ENCODE data around the gene ABCG4. TPM values are rescaled to one million over a fixed set of nuclear protein-coding genes. Genes with fewer than 3 reads are reported as not detected.

The ABCG4 gene
- total RNA-seq, 1 donor from 2014 or later: 3.3 TPM

- H3K27ac Mint-ChIP-seq (ENCODE audit: unreplicated experiment): no peak overlapping the region
- no peak for TF ChIP-seq CTCF (conservative IDR thresholded peaks at IDR 0.05)
- no peaks in the 10 kb centered on the region for H3K36me3 Mint-ChIP-seq (ENCODE audit: low read depth)
- peak overlapping the region; percentile 99 for H3K4me3 Mint-ChIP-seq
- no peak for DNase-seq (ENCODE audit: low read depth, low spot score)
- H3K27me3 Mint-ChIP-seq (ENCODE audit: low read depth): no peaks in the 10 kb centered on the region
- no peaks in the 10 kb centered on the region for H3K9me3 Mint-ChIP-seq
- peaks cover 37% of the 10 kb centered on the region for H3K4me1 Mint-ChIP-seq
Measured at GRCh38 chr11:119207415-119207960, 58.6 kb downstream of the ABCG4 start.

GRCh38 chr11:119209186-119209585 is 60.3 kb downstream of the ABCG4 start:
- H3K4me3 Mint-ChIP-seq: peak overlapping the region; percentile 53
- H3K27me3 Mint-ChIP-seq (ENCODE audit: low read depth): no peaks in the 10 kb centered on the region
- H3K4me1 Mint-ChIP-seq: peaks cover 41% of the 10 kb centered on the region
- H3K36me3 Mint-ChIP-seq (ENCODE audit: low read depth): no peaks in the 10 kb centered on the region
- H3K27ac Mint-ChIP-seq (ENCODE audit: unreplicated experiment): no peak overlapping the region
- TF ChIP-seq CTCF (conservative IDR thresholded peaks at IDR 0.05): no peak
- H3K9me3 Mint-ChIP-seq: no peaks in the 10 kb centered on the region
- DNase-seq (ENCODE audit: low read depth, low spot score): no peak

GRCh38 chr11:119210050-119210449 is 61.2 kb downstream of the ABCG4 start:
- TF ChIP-seq CTCF (conservative IDR thresholded peaks at IDR 0.05): no peak
- peaks cover 34% of the 10 kb centered on the region for H3K4me1 Mint-ChIP-seq
- no peak overlapping the region for H3K27ac Mint-ChIP-seq (ENCODE audit: unreplicated experiment)
- no peaks in the 10 kb centered on the region for H3K27me3 Mint-ChIP-seq (ENCODE audit: low read depth)
- H3K4me3 Mint-ChIP-seq: peak overlapping the region; percentile 35
- H3K9me3 Mint-ChIP-seq: no peaks in the 10 kb centered on the region
- no peaks in the 10 kb centered on the region for H3K36me3 Mint-ChIP-seq (ENCODE audit: low read depth)
- DNase-seq (ENCODE audit: low read depth, low spot score): no peak

Other genes with a start within 250 kb of the ABCG4 start
- 19.2 and 21.2 TPM in 2 replicates for gene BCL9L, start 223.1 kb upstream of the ABCG4 start, total RNA-seq
- gene UPK2, start 192.8 kb upstream of the ABCG4 start, total RNA-seq: not detected in 2 replicates
- not detected in 2 replicates for gene FOXR1, start 177.3 kb upstream of the ABCG4 start, total RNA-seq
- 32.5 and 35.1 TPM in 2 replicates for gene CENATAC, start 150.9 kb upstream of the ABCG4 start, total RNA-seq
- gene RPS25, start 130.7 kb upstream of the ABCG4 start, total RNA-seq: 1,203 and 1,208 TPM in 2 replicates
- gene TRAPPC4, start 130.3 kb upstream of the ABCG4 start, total RNA-seq: 88.1 and 90.1 TPM in 2 replicates
- 50.2 and 50.3 TPM in 2 replicates for gene SLC37A4, start 118.2 kb upstream of the ABCG4 start, total RNA-seq
- gene HYOU1, start 91.8 kb upstream of the ABCG4 start, total RNA-seq: 199 and 204 TPM in 2 replicates
- 30.6 and 35.4 TPM in 2 replicates for gene VPS11, start 81.2 kb upstream of the ABCG4 start, total RNA-seq
- 55.5 and 58.4 TPM in 2 replicates for gene HMBS, start 64.2 kb upstream of the ABCG4 start, total RNA-seq
- 48.8 and 49.5 TPM in 2 replicates for gene DPAGT1, start 47.2 kb upstream of the ABCG4 start, total RNA-seq
- gene C2CD2L, start 41.7 kb upstream of the ABCG4 start, total RNA-seq: 9.8 and 10.0 TPM in 2 replicates
- 38.5 and 38.6 TPM in 2 replicates for gene HINFP, start 27.5 kb upstream of the ABCG4 start, total RNA-seq
- gene NLRX1, start 19.7 kb downstream of the ABCG4 start, total RNA-seq: 9.1 and 9.3 TPM in 2 replicates
- gene NHERF4, start 36.4 kb downstream of the ABCG4 start, total RNA-seq: 0.14 and 0.42 TPM in 2 replicates
- gene CBL, start 57.3 kb downstream of the ABCG4 start, total RNA-seq: 43.5 and 44.1 TPM in 2 replicates
- gene MCAM, start 168.1 kb downstream of the ABCG4 start, total RNA-seq: 61.6 and 66.7 TPM in 2 replicates
- 47.9 and 51.8 TPM in 2 replicates for gene RNF26, start 185.5 kb downstream of the ABCG4 start, total RNA-seq
- gene C1QTNF5, start 191.8 kb downstream of the ABCG4 start, total RNA-seq: 1.9 and 2.1 TPM in 2 replicates
- gene MFRP, start 197.7 kb downstream of the ABCG4 start, total RNA-seq: not detected in 2 replicates
- 3.4 and 3.7 TPM in 2 replicates for gene USP2, start 232.6 kb downstream of the ABCG4 start, total RNA-seq

Measured in neural crest cell (in vitro differentiated cells).